ENCODE measurements around the gene SPIC. TPM values are rescaled to one million over a fixed set of nuclear protein-coding genes. Genes with fewer than 3 reads are reported as not detected.

The SPIC gene
- total and polyA plus RNA-seq, 2 of the 13 experiments (the other 11 are each of a cell fraction or from before 2014, with no cell fraction given), result not detected

DNA sequence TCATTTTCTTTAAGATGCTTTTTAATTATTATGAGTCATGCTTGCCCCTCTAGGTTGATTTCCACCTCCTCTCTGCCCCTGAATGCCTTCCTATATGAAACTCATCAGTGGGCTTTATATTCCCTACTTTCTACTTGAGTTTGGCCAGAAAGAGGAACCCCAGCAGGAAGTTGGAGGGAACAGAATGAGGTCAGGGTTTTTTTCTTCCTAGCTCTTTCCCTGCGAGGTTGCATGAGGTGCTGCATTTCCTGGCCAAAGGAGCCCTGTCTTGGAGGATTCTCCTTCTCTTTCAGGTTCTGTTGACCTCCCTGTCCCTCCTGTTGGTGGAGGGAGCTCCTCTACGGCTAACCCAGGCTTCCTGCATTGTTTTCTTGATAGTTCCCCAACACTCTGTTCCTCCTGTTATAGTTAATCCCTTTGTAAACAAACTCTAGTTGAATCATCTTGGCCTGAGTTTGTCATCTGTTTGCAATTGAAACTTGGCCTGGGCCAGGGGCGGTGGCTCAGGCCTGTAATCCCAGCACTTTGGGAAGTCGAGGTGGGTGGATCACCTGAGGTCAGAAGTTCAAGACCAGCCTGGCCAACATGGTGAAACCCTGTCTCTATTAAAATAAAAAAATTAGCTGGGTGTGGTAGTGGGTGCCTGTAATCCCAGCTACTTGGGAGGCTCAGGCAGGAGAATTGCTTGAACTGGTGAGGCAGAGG lies 15.3 kb upstream of the SPIC start (continued):
- TF ChIP-seq, protein P1, sequence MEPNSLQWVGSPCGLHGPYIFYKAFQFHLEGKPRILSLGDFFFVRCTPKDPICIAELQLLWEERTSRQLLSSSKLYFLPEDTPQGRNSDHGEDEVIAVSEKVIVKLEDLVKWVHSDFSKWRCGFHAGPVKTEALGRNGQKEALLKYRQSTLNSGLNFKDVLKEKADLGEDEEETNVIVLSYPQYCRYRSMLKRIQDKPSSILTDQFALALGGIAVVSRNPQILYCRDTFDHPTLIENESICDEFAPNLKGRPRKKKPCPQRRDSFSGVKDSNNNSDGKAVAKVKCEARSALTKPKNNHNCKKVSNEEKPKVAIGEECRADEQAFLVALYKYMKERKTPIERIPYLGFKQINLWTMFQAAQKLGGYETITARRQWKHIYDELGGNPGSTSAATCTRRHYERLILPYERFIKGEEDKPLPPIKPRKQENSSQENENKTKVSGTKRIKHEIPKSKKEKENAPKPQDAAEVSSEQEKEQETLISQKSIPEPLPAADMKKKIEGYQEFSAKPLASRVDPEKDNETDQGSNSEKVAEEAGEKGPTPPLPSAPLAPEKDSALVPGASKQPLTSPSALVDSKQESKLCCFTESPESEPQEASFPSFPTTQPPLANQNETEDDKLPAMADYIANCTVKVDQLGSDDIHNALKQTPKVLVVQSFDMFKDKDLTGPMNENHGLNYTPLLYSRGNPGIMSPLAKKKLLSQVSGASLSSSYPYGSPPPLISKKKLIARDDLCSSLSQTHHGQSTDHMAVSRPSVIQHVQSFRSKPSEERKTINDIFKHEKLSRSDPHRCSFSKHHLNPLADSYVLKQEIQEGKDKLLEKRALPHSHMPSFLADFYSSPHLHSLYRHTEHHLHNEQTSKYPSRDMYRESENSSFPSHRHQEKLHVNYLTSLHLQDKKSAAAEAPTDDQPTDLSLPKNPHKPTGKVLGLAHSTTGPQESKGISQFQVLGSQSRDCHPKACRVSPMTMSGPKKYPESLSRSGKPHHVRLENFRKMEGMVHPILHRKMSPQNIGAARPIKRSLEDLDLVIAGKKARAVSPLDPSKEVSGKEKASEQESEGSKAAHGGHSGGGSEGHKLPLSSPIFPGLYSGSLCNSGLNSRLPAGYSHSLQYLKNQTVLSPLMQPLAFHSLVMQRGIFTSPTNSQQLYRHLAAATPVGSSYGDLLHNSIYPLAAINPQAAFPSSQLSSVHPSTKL (CRISPR knock-in tag; IDR thresholded peaks at IDR 0.05), result peak; percentile 89
- TF ChIP-seq, protein P2, sequence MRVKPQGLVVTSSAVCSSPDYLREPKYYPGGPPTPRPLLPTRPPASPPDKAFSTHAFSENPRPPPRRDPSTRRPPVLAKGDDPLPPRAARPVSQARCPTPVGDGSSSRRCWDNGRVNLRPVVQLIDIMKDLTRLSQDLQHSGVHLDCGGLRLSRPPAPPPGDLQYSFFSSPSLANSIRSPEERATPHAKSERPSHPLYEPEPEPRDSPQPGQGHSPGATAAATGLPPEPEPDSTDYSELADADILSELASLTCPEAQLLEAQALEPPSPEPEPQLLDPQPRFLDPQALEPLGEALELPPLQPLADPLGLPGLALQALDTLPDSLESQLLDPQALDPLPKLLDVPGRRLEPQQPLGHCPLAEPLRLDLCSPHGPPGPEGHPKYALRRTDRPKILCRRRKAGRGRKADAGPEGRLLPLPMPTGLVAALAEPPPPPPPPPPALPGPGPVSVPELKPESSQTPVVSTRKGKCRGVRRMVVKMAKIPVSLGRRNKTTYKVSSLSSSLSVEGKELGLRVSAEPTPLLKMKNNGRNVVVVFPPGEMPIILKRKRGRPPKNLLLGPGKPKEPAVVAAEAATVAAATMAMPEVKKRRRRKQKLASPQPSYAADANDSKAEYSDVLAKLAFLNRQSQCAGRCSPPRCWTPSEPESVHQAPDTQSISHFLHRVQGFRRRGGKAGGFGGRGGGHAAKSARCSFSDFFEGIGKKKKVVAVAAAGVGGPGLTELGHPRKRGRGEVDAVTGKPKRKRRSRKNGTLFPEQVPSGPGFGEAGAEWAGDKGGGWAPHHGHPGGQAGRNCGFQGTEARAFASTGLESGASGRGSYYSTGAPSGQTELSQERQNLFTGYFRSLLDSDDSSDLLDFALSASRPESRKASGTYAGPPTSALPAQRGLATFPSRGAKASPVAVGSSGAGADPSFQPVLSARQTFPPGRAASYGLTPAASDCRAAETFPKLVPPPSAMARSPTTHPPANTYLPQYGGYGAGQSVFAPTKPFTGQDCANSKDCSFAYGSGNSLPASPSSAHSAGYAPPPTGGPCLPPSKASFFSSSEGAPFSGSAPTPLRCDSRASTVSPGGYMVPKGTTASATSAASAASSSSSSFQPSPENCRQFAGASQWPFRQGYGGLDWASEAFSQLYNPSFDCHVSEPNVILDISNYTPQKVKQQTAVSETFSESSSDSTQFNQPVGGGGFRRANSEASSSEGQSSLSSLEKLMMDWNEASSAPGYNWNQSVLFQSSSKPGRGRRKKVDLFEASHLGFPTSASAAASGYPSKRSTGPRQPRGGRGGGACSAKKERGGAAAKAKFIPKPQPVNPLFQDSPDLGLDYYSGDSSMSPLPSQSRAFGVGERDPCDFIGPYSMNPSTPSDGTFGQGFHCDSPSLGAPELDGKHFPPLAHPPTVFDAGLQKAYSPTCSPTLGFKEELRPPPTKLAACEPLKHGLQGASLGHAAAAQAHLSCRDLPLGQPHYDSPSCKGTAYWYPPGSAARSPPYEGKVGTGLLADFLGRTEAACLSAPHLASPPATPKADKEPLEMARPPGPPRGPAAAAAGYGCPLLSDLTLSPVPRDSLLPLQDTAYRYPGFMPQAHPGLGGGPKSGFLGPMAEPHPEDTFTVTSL (CRISPR knock-in tag; IDR thresholded peaks at IDR 0.05; ENCODE audit: borderline replicate concordance), result peak; percentile 61; the same call in 1 of the 2 replicates
- TF ChIP-seq SMAD1 (CRISPR knock-in tag; IDR thresholded peaks at IDR 0.05; ENCODE audit: borderline replicate concordance, low read depth) (no peak), ZMYM4 (CRISPR knock-in tag; IDR thresholded peaks at IDR 0.05) (peak; percentile 34; the same call in 1 of the 2 replicates), ZNF501 (CRISPR knock-in tag; IDR thresholded peaks at IDR 0.05) (peak; percentile 53), ZNF335 (CRISPR knock-in tag; IDR thresholded peaks at IDR 0.05) (peak; percentile 50; the same call in 1 of the 2 replicates), KLF16 (CRISPR knock-in tag; IDR thresholded peaks at IDR 0.05) (0 out of 4 replicates have a peak, but pooled peaks of 1 of the 2 experiments have one; percentile 50), ZFP82 (CRISPR knock-in tag; IDR thresholded peaks at IDR 0.05; ENCODE audit: borderline replicate concordance) (no peak), NR3C1 (CRISPR knock-in tag; IDR thresholded peaks at IDR 0.05) (no peak)
- TF ChIP-seq, protein P3, sequence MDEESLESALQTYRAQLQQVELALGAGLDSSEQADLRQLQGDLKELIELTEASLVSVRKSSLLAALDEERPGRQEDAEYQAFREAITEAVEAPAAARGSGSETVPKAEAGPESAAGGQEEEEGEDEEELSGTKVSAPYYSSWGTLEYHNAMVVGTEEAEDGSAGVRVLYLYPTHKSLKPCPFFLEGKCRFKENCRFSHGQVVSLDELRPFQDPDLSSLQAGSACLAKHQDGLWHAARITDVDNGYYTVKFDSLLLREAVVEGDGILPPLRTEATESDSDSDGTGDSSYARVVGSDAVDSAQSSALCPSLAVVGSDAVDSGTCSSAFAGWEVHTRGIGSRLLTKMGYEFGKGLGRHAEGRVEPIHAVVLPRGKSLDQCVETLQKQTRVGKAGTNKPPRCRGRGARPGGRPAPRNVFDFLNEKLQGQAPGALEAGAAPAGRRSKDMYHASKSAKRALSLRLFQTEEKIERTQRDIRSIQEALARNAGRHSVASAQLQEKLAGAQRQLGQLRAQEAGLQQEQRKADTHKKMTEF (CRISPR knock-in tag; IDR thresholded peaks at IDR 0.05), result peak; percentile 44; the same call in 1 of the 2 replicates
- TF ChIP-seq, protein P4, sequence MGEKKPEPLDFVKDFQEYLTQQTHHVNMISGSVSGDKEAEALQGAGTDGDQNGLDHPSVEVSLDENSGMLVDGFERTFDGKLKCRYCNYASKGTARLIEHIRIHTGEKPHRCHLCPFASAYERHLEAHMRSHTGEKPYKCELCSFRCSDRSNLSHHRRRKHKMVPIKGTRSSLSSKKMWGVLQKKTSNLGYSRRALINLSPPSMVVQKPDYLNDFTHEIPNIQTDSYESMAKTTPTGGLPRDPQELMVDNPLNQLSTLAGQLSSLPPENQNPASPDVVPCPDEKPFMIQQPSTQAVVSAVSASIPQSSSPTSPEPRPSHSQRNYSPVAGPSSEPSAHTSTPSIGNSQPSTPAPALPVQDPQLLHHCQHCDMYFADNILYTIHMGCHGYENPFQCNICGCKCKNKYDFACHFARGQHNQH (CRISPR knock-in tag; IDR thresholded peaks at IDR 0.05), result peak; percentile 59; the same call in 1 of the 2 replicates
- TF ChIP-seq, protein P5, sequence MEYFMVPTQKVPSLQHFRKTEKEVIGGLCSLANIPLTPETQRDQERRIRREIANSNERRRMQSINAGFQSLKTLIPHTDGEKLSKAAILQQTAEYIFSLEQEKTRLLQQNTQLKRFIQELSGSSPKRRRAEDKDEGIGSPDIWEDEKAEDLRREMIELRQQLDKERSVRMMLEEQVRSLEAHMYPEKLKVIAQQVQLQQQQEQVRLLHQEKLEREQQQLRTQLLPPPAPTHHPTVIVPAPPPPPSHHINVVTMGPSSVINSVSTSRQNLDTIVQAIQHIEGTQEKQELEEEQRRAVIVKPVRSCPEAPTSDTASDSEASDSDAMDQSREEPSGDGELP (IDR thresholded peaks at IDR 0.05; ENCODE audit: borderline replicate concordance, low read depth), result peak; percentile 49; the same call in 1 of the 2 replicates
- TF ChIP-seq, protein P6, sequence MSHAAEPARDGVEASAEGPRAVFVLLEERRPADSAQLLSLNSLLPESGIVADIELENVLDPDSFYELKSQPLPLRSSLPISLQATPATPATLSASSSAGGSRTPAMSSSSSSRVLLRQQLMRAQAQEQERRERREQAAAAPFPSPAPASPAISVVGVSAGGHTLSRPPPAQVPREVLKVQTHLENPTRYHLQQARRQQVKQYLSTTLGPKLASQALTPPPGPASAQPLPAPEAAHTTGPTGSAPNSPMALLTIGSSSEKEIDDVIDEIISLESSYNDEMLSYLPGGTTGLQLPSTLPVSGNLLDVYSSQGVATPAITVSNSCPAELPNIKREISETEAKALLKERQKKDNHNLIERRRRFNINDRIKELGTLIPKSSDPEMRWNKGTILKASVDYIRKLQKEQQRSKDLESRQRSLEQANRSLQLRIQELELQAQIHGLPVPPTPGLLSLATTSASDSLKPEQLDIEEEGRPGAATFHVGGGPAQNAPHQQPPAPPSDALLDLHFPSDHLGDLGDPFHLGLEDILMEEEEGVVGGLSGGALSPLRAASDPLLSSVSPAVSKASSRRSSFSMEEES (CRISPR knock-in tag; IDR thresholded peaks at IDR 0.05), result peak; percentile 34; the same call in 1 of the 2 replicates

Data from HepG2 (cell line).